K562 (cell line): Measurements from ENCODE around the gene CMIP. TPM values are rescaled to one million over a fixed set of nuclear protein-coding genes. Genes with fewer than 3 reads are reported as not detected.

ENCODE experiments used
- ARID1B ChIP-seq: fragments of 450-650 bp; IDR thresholded peaks from 2 replicates; pipeline ENCODE4 v1.6.1; 2016; ENCODE audit warnings: antibody characterized with exemption, mild to moderate bottlenecking, inconsistent platforms
- ATF7 ChIP-seq: fragments of 450-650 bp; IDR thresholded peaks from 2 replicates; pipeline ENCODE4 v1.7.1; 2014; ENCODE audit warnings: mild to moderate bottlenecking, moderate library complexity
- CREB5 ChIP-seq: fragments of 250-450 bp; sonication (Bioruptor Pico); IDR thresholded peaks from 2 replicates; pipeline ENCODE4 v1.5.0; 2020; ENCODE audit warnings: mild to moderate bottlenecking
- FOXO4 ChIP-seq: fragments of 450-650 bp; formaldehyde crosslinking; IDR thresholded peaks from 2 replicates; pipeline ENCODE4 v1.4.0; 2020; ENCODE audit warnings: mild to moderate bottlenecking, moderate library complexity
- KHSRP ChIP-seq: fragments of 450-650 bp; IDR thresholded peaks from 2 replicates; pipeline ENCODE4 v1.6.1; 2017
- MTA1 ChIP-seq: fragments of 450-650 bp; IDR thresholded peaks from 2 replicates; pipeline ENCODE4 v1.6.1; 2017; ENCODE audit warnings: borderline replicate concordance
- NCOA2 ChIP-seq, 2 experiments: fragments of 450-650 bp; IDR thresholded peaks; 2 replicates each; pipeline ENCODE4 v1.6.1; 2018; ENCODE audit warnings: mild to moderate bottlenecking in 2 of 2, moderate library complexity in 1 of 2; ENCODE audit not compliant: partially characterized antibody in 2 of 2
- POLR2AphosphoS5 ChIP-seq: IDR thresholded peaks from 2 replicates; pipeline ENCODE4 v1.6.1; 2011; ENCODE audit warnings: mild to moderate bottlenecking, low read depth, low read length, moderate library complexity; ENCODE audit not compliant: control insufficient read depth, insufficient read depth
- STAT5A ChIP-seq: IDR thresholded peaks from 2 replicates; pipeline ENCODE4 v1.6.1; 2012; ENCODE audit warnings: low read length, inconsistent platforms, borderline replicate concordance
- ZBTB40 ChIP-seq, 2 experiments: fragments of 450-650 bp in 1 of 2; sonication (generic) in 1 of 2; formaldehyde crosslinking in 1 of 2; IDR thresholded peaks; 2 replicates each; pipeline versions ENCODE4 v1.7.1 to v1.9.0; 2016 to 2022; ENCODE audit warnings: inconsistent platforms in 1 of 2, mild to moderate bottlenecking in 1 of 2, missing genetic modification reagents in 1 of 2
- ZNF518B ChIP-seq: fragments of 250-450 bp; sonication (Bioruptor Pico); IDR thresholded peaks from 2 replicates; pipeline ENCODE4 v1.5.0; 2021; ENCODE audit warnings: mild to moderate bottlenecking, moderate library complexity
- polyA plus RNA-seq, 8 experiments: library from polyadenylated mRNA; depleted of rRNA in 4 of 8; stranded (reverse) in 5 of 8; unstranded in 3 of 8; fragments of >200 nt; fragmentation: Nextera tagmentation in 2 of 8; fragmentation: Illumina TruSeq in 1 of 8; extraction: Ambion mirVana in 2 of 8; extraction: Trizol in 1 of 8; gene quantifications; 2 replicates each; pipeline versions ENCODE4 v1.2.1 to v1.2.3, GENCODE V29; 2011 to 2014; ENCODE audit warnings: inconsistent platforms in 1 of 8, missing spikeins in 1 of 8
- total RNA-seq, 7 experiments: library from RNA; depleted of rRNA in 6 of 7; stranded (reverse); fragments of >200 nt in 6 of 7; fragmentation: Illumina TruSeq in 2 of 7; extraction: Trizol in 2 of 7; gene quantifications; 2 replicates each; pipeline versions ENCODE4 v1.2.1 to v1.2.3, GENCODE V29; 2011 to 2021; ENCODE audit warnings: low replicate concordance in 1 of 7

The CMIP gene
- total and polyA plus RNA-seq, 9 of the 15 experiments (the other 6 are each of a cell fraction or from before 2014, with no cell fraction given): 0.94 to 82.5 (median 10.3) TPM

- peak; percentile 85 for TF ChIP-seq ZBTB40 (IDR thresholded peaks at IDR 0.05)
- no peak for TF ChIP-seq ZBTB40 (CRISPR knock-in tag; IDR thresholded peaks at IDR 0.05)
- TF ChIP-seq STAT5A: peak; percentile 63; the same call in 1 of the 2 replicates
- no peak for TF ChIP-seq KHSRP
- TF ChIP-seq ZNF518B (CRISPR knock-in tag): no peak
- no peak for TF ChIP-seq CREB5 (CRISPR knock-in tag)
- TF ChIP-seq NCOA2 (IDR thresholded peaks at IDR 0.05; ENCODE audit: partially characterized antibody in 2 of 2): no peak
- TF ChIP-seq ATF7: peak; percentile 62
- TF ChIP-seq ARID1B: peak; percentile 91
- peak; percentile 64; the same call in 1 of the 2 replicates for TF ChIP-seq POLR2AphosphoS5
- no peak for TF ChIP-seq FOXO4 (CRISPR knock-in tag)
- TF ChIP-seq MTA1: no peak
Measured at GRCh38 chr16:81634380-81635062, 189.9 kb downstream of the CMIP start (continued).
